Measurements from ENCODE around the gene TRIM15.

TRIM15 gene

DNA sequence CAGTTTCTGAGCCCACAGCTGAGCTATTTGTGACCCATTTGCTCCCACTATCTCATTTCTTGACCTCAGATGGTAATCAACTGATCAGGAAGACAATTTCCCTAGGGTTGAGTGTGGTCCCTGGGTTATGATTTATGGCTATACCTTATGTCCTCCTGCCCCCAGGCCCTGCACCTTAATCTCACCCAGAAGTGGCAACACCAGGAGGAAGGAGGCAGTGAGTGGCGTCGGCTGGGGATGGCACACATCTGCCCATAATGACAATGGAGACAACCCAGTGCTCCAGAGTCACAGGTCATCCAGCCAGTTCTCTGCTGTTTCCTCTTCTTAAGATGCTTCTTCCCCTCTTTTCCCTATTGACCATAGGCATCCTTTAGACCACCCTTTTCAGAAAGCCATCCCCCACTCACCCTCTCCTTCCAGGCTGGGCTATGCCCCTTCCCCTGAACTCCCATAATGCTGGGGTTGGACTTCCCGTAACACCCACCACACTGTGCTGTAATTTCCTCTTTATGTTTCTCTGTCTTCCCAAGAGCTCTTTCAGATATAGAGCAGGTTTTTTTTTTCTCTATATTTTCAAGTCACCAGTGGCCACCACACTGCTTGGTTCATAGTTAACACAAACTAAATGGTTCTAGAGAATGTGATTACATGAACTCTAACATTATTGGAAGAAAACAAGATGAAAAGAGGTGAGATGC, 10.3 kb upstream of the TRIM15 start:
- DNase-seq (ENCODE audit: insufficient read length, low spot score) (no peak), FAIRE-seq (no peak)
- TF ChIP-seq POLR2A (IDR thresholded peaks at IDR 0.05; ENCODE audit: low read depth, low read length): no peak

GRCh38 chr6:30154061-30154460, 9.3 kb upstream of the TRIM15 start:
- FAIRE-seq (no peak), DNase-seq (ENCODE audit: insufficient read length, low spot score) (no peak)
- no peak for TF ChIP-seq POLR2A (IDR thresholded peaks at IDR 0.05; ENCODE audit: low read depth, low read length)

DNA sequence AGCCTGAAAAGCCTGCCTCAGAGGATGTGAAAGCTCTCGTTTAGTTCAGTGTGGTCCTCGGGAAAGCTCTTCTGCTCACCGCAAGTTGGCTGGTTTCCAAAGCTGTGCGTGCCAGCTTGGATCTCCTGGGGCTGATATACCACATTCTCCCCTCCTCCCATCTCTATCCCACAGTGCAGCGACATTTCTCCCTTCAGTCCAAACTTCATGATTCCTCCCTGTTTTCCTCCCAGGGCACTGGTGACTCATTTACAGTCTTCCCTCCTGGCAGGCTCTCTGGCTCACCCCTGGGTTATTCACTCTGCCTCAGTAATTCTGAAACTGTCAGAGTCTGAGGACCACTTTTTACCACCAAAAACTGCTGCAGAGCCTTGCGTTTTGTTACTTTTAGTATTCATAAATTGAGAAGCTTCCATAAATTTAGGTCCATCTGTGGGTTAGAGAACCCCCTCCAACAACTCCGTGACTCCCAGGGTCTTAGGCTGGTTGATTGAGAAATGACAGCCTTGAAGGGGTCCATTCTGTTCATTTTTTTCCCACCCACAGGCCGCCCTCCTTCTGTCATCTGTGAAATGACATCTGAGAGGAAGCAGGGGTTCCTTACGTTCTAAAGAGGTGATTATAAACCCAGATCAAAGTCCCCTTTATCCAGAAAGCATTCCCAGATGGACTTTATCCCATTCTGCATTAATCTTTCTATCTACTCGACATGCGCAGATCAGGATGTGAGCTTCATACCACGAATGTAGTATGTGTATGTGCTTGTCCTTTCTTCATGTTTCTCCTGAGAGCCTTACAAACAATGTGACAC, 8.4 kb upstream of the TRIM15 start:
- peak; percentile 77 for DNase-seq (ENCODE audit: insufficient read length, low spot score)

GRCh38 chr6:30155520-30156261, 7.7 kb upstream of the TRIM15 start:
- DNase-seq (ENCODE audit: insufficient read length, low spot score): no peak
- FAIRE-seq: no peak
- TF ChIP-seq POLR2A (IDR thresholded peaks at IDR 0.05; ENCODE audit: low read depth, low read length): no peak

More for the DNA sequence above, 8.4 kb upstream of the TRIM15 start:
- no peak for TF ChIP-seq POLR2A (IDR thresholded peaks at IDR 0.05; ENCODE audit: low read depth, low read length)
- peak; percentile 87 for FAIRE-seq

DNA sequence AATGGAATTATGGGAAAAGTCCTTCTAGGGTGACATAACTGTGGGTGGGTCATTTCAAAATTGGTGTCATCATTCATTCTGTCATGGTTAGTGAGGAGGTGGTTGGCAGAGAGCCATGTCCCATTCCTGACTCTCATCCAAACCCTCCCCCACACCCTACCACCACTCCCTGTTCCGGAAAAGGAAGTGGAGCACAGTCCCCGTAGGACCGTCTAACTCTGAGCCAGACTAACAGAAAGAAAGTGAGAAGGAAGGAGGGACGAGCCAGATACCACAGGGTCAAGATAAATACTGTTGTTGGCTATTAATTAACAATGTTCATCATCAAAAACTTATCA, 7.1 kb upstream of the TRIM15 start:
- FAIRE-seq (peak; percentile 41), DNase-seq (ENCODE audit: insufficient read length, low spot score) (peak; percentile 25)

GRCh38 chr6:30156774-30157173, 6.6 kb upstream of the TRIM15 start:
- no peak for TF ChIP-seq POLR2A (IDR thresholded peaks at IDR 0.05; ENCODE audit: low read depth, low read length)
- FAIRE-seq (no peak), DNase-seq (ENCODE audit: insufficient read length, low spot score) (no peak)

More for the DNA sequence above, 7.1 kb upstream of the TRIM15 start:
- no peak for TF ChIP-seq POLR2A (IDR thresholded peaks at IDR 0.05; ENCODE audit: low read depth, low read length)

- no peak for TF ChIP-seq POLR2A (IDR thresholded peaks at IDR 0.05; ENCODE audit: low read depth, low read length)
- no peak for FAIRE-seq
- DNase-seq (ENCODE audit: insufficient read length, low spot score): no peak
Observed at GRCh38 chr6:30157581-30157980, 5.8 kb upstream of the TRIM15 start.

DNA sequence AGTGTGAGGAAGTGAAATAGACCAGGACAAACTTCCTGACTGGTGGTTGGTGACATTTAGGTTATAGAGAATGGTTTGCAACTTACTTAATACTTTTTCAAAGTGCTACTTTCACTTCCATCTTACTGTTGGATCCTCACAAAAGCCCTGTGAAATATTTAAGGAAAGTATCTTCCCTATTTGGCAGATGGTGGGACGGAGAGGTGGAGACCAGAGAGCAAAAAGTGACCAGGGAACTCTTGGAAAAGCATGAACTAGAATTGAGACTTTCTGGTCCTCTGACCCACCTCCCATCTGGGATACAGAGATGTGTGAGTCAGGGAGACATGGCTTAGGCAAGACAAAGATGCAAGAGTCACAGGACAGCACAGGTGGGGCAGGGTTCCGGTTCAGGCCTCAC, 5.3 kb upstream of the TRIM15 start:
- no peak for TF ChIP-seq POLR2A (IDR thresholded peaks at IDR 0.05; ENCODE audit: low read depth, low read length)
- DNase-seq (ENCODE audit: insufficient read length, low spot score) (no peak), FAIRE-seq (no peak)

DNA sequence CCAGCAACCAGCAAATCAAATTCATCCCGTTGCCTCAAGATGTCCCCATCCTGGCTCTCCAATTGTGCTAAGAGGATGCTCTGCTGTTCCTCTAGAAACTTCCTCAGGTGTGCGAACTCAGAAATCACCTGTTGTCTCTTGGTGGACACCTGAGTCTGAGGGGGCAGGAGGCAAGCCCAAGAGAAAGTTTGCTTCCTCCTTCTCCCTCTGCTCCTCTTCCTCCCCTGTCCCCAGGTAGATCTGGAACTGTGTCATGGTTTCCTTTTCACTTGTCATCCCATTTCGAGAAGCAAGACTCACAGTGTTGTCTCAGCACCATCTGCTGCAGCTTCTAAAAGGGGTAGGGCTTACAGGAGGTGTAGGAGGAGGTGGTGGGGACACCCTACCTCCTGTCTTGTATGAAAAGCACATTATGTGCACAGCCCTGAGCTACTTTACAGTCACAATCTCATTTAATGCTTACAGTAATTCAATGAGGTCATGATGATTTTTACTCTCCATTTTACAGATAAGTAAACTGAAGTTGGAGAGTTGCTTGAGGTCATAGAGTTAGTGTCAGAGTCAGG, 4.8 kb upstream of the TRIM15 start:
- no peak for TF ChIP-seq POLR2A (IDR thresholded peaks at IDR 0.05; ENCODE audit: low read depth, low read length)
- FAIRE-seq: no peak
- DNase-seq (ENCODE audit: insufficient read length, low spot score): no peak

DNA sequence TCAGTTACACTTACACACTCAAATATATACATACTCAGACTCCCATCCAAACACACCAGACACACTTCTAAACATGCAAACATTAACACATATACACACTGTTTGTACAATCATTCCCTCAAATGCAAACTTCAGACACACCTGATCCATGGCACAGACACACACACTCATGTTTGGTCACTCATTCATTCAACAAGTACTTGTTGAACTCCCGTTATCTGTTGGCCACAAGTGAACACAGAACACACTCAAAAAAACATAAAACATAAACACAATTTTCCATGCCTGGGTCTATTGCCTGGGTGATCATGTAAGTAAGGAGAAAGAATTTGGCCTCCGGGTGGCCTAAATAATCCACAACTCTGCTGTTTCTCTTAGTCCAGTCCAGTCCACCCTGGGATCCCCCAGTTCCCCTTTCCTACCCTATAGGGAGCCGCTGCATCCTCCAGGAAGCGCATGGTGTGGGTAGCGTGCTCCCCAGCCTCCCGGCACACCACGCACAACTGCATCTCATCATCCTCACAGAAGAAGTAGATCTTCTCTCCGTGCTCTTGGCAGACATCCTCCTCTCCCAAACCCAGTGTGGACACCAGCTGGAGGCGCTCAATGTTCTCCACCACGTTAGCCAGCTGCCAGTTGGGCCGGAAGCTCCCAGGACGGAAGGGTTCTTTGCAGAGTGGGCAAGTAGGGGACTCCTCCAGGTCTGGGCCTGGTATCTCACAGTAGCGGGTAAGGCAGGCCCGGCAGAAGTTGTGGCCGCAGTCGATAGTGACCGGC, 3.1 kb upstream of the TRIM15 start:
- DNase-seq (ENCODE audit: insufficient read length, low spot score) (no peak), FAIRE-seq (no peak)
- no peak for TF ChIP-seq POLR2A (IDR thresholded peaks at IDR 0.05; ENCODE audit: low read depth, low read length)

GRCh38 chr6:30160785-30161531, 2.4 kb upstream of the TRIM15 start, which contains the start of gene TRIM10:
Gene TRIM10, minus strand, starts transcription at chr6:30161211. Its CDS starts 353 bp downstream, at chr6:30160858.
- no peak for TF ChIP-seq POLR2A (IDR thresholded peaks at IDR 0.05; ENCODE audit: low read depth, low read length)
- FAIRE-seq: no peak

GRCh38 chr6:30162265-30163089, 869 bp upstream of the TRIM15 start:
- FAIRE-seq (no peak), DNase-seq (ENCODE audit: insufficient read length, low spot score) (no peak)
- no peak for TF ChIP-seq POLR2A (IDR thresholded peaks at IDR 0.05; ENCODE audit: low read depth, low read length)

More at GRCh38 chr6:30160785-30161531, 2.4 kb upstream of the TRIM15 start, which contains the start of gene TRIM10:
- DNase-seq (ENCODE audit: insufficient read length, low spot score): no peak

Data from H54 (cell line).